A673 (cell line): ENCODE measurements around the gene POLA1.

ENCODE experiments used
- EZH2 ChIP-seq: fragments of 200-600 bp; sonication (generic); IDR thresholded peaks from 2 replicates; pipeline ENCODE4 v1.6.1; 2017; ENCODE audit warnings: borderline replicate concordance, low read depth, mild to moderate bottlenecking, mixed read lengths, antibody characterized with exemption, low read length; ENCODE audit not compliant: poor library complexity, severe bottlenecking
- TF ChIP-seq, protein P1 (sequence below): fragments of 300-800, 200-600 bp; sonication (generic); conservative IDR thresholded peaks from 2 replicates; pipeline ENCODE4 v1.5.1; 2017; ENCODE audit warnings: low read depth, mild to moderate bottlenecking, antibody characterized with exemption, low read length, moderate library complexity, mixed read lengths

DNA sequence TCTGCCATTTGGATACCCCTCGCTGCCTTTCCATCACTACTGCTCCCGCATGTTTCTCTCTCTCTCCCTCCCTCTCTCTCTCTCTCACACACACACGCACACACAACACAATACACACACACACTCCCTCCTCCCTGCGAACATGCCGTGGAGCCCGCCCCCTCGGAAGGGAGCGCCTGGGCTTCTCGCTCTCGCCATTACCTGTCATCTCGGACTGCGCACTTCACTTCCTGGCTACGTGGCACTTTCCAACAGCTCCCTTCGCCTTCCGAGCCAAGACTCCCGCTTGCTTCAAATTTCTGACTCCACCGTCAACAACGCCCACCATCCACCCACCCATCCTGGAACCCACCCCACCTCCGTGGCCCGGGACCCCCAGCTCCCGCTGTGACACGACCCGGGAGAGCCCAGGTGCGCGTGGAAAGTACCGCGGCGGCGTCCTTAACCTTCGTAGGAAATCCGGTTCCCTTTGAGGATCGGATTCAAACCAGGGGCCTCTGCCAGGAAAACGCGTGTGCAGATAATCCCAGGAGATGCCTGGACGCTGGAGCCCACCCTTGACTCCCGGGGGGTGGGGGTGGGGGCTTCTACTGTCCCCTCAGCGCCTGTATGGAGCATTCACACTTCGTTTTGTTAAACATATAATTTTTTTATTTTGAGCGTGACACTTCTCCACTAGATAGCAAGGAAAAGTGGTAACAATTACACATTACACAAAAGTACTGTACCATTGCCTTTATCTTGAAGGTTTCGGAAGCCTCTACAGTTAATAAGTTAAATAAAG, 309.5 kb downstream of the POLA1 start:
- TF ChIP-seq, protein P1, sequence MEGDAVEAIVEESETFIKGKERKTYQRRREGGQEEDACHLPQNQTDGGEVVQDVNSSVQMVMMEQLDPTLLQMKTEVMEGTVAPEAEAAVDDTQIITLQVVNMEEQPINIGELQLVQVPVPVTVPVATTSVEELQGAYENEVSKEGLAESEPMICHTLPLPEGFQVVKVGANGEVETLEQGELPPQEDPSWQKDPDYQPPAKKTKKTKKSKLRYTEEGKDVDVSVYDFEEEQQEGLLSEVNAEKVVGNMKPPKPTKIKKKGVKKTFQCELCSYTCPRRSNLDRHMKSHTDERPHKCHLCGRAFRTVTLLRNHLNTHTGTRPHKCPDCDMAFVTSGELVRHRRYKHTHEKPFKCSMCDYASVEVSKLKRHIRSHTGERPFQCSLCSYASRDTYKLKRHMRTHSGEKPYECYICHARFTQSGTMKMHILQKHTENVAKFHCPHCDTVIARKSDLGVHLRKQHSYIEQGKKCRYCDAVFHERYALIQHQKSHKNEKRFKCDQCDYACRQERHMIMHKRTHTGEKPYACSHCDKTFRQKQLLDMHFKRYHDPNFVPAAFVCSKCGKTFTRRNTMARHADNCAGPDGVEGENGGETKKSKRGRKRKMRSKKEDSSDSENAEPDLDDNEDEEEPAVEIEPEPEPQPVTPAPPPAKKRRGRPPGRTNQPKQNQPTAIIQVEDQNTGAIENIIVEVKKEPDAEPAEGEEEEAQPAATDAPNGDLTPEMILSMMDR, result no peak
- no peak for TF ChIP-seq EZH2
